Endothelial cell (in vitro differentiated cells): Measurements from ENCODE around the gene ATL1. TPM values are rescaled to one million over a fixed set of nuclear protein-coding genes. Genes with fewer than 3 reads are reported as not detected.

Experiments
- DNase-seq: peaks from one replicate; pipeline ENCODE4 v3.0.0; 2021; ENCODE audit warnings: low spot score
- H3K27ac Mint-ChIP-seq: one replicate; pipeline ENCODE4 v1.8.0; 2021; ENCODE audit warnings: mixed read lengths, inconsistent platforms; ENCODE audit not compliant: unreplicated experiment
- H3K27me3 Mint-ChIP-seq: one replicate; pipeline ENCODE4 v1.8.0; 2021; ENCODE audit warnings: mild to moderate bottlenecking, moderate library complexity, mixed read lengths, inconsistent platforms; ENCODE audit not compliant: unreplicated experiment
- H3K36me3 Mint-ChIP-seq: one replicate; pipeline ENCODE4 v1.8.0; 2021; ENCODE audit warnings: mild to moderate bottlenecking, low read depth, mixed read lengths, inconsistent platforms; ENCODE audit not compliant: unreplicated experiment
- H3K4me1 Mint-ChIP-seq: one replicate; pipeline ENCODE4 v1.8.0; 2021; ENCODE audit warnings: mild to moderate bottlenecking, mixed read lengths, inconsistent platforms; ENCODE audit not compliant: unreplicated experiment
- H3K4me3 Mint-ChIP-seq: one replicate; pipeline ENCODE4 v1.8.0; 2021; ENCODE audit warnings: mild to moderate bottlenecking, mixed read lengths, inconsistent platforms; ENCODE audit not compliant: unreplicated experiment
- H3K9me3 Mint-ChIP-seq: one replicate; pipeline ENCODE4 v1.8.0; 2021; ENCODE audit warnings: mixed read lengths, inconsistent platforms; ENCODE audit not compliant: unreplicated experiment
- total RNA-seq: library from RNA; stranded (reverse); fragmentation: NEBNext Ultra II Directional; extraction: Animal tissue kit (Norgen Biotek cat#: 25700); gene quantifications from one replicate; pipeline ENCODE4 v1.2.1, GENCODE V29; 2021; ENCODE audit not compliant: unreplicated experiment
- TF ChIP-seq, protein P1 (sequence below): fragments of 200-600 bp; sonication (generic); IDR thresholded peaks from one replicate; pipeline ENCODE4 v1.5.0; 2021; ENCODE audit warnings: antibody characterized with exemption; ENCODE audit not compliant: unreplicated experiment

The ATL1 gene
- total RNA-seq, 1 donor from 2014 or later, result 4.7 TPM

- no peak for DNase-seq
- no peaks in the 10 kb centered on the region for H3K27me3 Mint-ChIP-seq
- H3K4me1 Mint-ChIP-seq, result no peaks in the 10 kb centered on the region
- H3K4me3 Mint-ChIP-seq, result no peak overlapping the region
- TF ChIP-seq, protein P1, sequence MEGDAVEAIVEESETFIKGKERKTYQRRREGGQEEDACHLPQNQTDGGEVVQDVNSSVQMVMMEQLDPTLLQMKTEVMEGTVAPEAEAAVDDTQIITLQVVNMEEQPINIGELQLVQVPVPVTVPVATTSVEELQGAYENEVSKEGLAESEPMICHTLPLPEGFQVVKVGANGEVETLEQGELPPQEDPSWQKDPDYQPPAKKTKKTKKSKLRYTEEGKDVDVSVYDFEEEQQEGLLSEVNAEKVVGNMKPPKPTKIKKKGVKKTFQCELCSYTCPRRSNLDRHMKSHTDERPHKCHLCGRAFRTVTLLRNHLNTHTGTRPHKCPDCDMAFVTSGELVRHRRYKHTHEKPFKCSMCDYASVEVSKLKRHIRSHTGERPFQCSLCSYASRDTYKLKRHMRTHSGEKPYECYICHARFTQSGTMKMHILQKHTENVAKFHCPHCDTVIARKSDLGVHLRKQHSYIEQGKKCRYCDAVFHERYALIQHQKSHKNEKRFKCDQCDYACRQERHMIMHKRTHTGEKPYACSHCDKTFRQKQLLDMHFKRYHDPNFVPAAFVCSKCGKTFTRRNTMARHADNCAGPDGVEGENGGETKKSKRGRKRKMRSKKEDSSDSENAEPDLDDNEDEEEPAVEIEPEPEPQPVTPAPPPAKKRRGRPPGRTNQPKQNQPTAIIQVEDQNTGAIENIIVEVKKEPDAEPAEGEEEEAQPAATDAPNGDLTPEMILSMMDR, result no peak
- no peak overlapping the region for H3K27ac Mint-ChIP-seq
- peaks cover 4% of the 10 kb centered on the region for H3K36me3 Mint-ChIP-seq
- H3K9me3 Mint-ChIP-seq, result no peaks in the 10 kb centered on the region
These were observed 13.9 kb downstream of the ATL1 start for GRCh38 chr14:50573862-50574261.

DNA sequence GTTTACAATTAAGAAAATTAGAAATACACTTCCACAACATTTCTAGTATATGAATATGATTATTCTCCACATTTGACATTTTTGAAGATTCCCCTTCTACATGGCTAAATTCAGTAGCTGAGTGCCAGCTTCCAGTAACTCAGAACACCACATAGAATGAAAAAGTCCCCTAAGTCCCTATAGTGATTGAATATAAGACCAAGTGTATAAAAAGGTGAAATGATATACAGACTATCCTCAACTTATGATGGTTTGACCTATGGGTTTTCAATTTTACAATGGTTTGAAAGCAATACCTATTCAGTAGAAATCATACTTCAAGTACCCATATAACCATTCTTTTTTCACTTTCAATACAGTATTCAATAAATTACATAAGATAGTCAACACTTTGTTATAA is 15.8 kb downstream of the ATL1 start:
- TF ChIP-seq, protein P1, result no peak
- Mint-ChIP-seq H3K36me3 (no peaks in the 10 kb centered on the region), H3K4me1 (no peaks in the 10 kb centered on the region), H3K9me3 (no peaks in the 10 kb centered on the region), H3K4me3 (no peak overlapping the region), H3K27me3 (no peaks in the 10 kb centered on the region), H3K27ac (no peak overlapping the region)
- DNase-seq, result no peak

- DNase-seq, result no peak
- Mint-ChIP-seq H3K36me3 (no peaks in the 10 kb centered on the region), H3K27ac (no peak overlapping the region), H3K9me3 (no peaks in the 10 kb centered on the region), H3K4me1 (no peaks in the 10 kb centered on the region), H3K27me3 (no peaks in the 10 kb centered on the region), H3K4me3 (no peak overlapping the region)
- TF ChIP-seq, protein P1, result no peak
These were observed 18.0 kb downstream of the ATL1 start for GRCh38 chr14:50577982-50578381.

GRCh38 chr14:50578433-50578832 is 18.5 kb downstream of the ATL1 start:
- TF ChIP-seq, protein P1, result no peak
- H3K27ac Mint-ChIP-seq, result no peak overlapping the region
- no peaks in the 10 kb centered on the region for H3K27me3 Mint-ChIP-seq
- H3K9me3 Mint-ChIP-seq, result no peaks in the 10 kb centered on the region
- H3K4me3 Mint-ChIP-seq, result no peak overlapping the region
- no peak for DNase-seq
- H3K4me1 Mint-ChIP-seq, result no peaks in the 10 kb centered on the region
- no peaks in the 10 kb centered on the region for H3K36me3 Mint-ChIP-seq

- TF ChIP-seq, protein P1, result no peak
- peak overlapping the region; percentile 58 for H3K27ac Mint-ChIP-seq
- no peaks in the 10 kb centered on the region for H3K9me3 Mint-ChIP-seq
- peaks cover 14% of the 10 kb centered on the region for H3K4me1 Mint-ChIP-seq
- DNase-seq, result no peak
- H3K27me3 Mint-ChIP-seq, result no peaks in the 10 kb centered on the region
- H3K36me3 Mint-ChIP-seq, result peaks cover 6% of the 10 kb centered on the region
- H3K4me3 Mint-ChIP-seq, result no peak overlapping the region
These were observed 30.5 kb downstream of the ATL1 start for GRCh38 chr14:50590464-50590863.
